NCI-H2107 (cell line): ENCODE data around the gene PSME1.
A peak's percentile ranks its signal among the peaks of the same experiment; 100 is the strongest.

ENCODE experiments used
- DNase-seq: peaks from one replicate; lab custom pipeline; 2025; lab: John Stamatoyannopoulos, UW

PSME1 gene

DNA sequence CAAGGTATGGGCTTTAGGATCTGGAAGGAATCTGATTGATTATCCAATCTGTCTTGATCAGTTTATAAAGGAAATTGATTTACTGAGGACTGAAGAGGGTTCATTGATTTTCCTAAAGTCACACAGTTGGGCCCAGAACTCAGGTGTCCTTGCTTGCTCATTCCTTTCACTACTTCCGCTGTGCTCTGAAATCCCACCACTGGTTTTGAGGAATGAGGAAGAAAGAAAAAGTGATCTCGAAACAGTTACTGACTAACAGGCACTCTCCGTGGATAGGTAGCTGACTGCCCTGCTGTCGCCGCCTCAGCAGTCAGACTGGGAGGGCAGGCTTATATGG is 5.6 kb upstream of the PSME1 start, which contains the start of gene FITM1:
Gene FITM1, plus strand, starts transcription at position 280 of the 337 bp plus-strand sequence. CDS start 905 bp downstream, outside the sequence.
- DNase-seq: no peak

DNA sequence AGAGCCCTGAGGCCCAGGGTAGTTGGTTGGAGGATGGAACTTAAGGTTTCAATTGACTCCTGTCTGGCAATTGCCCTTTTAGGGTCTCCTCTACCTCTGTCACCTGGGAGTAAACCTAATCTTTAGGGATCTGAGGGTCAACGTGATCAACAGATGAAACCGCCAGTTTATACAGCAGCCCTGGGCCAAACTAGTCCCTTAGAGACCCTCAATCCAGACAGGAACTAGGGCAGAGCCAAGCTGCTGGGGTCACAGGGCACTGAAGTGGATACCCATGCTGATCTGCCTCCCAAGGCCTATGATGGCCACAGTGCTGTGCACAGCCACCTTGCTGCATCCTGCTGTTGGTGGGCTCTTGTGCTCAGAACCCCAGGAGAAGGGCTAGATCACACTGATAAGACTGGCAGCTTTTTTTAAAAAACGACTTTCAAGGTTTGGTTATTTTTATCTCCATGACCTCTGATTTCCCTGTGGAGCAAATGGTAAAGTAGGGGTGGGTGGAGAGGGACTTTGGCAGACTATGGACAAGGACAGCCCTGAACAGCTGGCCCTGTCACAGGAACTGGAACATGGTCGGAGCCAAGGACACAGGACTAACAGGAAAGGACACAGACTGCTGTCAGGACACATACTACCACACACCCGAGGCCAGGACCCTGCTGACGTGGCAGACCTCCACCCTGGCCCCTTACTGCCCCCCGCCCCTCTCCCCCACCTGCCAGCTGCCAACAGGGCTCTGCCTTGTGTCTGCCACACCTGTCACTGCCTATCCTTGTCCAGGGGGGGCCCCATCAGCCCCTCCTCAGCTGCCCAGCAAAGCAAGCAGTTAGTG is 5.1 kb upstream of the PSME1 start:
- DNase-seq: no peak

DNA sequence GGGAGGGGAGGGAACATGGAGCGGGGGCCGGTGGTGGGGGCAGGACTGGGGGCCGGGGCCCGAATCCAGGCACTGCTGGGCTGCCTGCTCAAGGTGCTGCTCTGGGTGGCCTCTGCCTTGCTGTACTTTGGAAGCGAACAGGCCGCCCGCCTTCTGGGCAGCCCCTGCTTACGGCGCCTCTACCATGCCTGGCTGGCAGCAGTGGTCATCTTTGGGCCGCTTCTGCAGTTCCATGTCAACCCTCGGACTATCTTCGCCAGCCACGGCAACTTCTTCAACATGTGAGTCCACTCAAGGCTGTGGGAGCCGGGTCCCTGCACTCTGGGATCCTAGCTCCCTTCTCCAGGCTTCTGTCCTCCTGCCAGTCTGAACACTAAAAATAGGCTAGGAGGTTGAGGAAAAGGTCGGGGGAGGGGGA is 4.4 kb upstream of the PSME1 start:
- DNase-seq: no peak

DNA sequence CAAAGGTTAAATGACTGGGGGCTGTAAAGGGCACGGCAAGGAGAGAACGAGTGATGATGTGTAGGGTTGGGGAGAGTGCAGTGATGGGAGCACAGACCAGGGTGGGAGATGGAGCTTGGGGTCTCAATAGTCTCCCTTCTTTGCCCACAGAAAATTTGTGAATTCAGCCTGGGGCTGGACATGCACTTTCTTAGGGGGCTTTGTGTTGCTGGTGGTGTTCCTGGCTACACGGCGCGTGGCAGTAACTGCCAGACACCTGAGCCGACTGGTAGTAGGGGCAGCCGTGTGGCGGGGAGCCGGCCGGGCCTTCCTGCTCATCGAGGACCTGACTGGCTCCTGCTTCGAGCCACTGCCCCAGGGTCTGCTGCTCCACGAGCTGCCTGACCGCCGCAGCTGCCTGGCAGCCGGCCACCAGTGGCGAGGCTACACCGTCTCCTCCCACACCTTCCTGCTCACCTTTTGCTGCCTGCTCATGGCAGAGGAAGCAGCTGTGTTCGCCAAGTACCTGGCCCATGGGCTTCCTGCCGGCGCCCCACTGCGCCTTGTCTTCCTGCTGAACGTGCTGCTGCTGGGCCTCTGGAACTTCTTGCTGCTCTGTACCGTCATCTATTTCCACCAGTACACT is 3.8 kb upstream of the PSME1 start:
- DNase-seq: peak; percentile 68

DNA sequence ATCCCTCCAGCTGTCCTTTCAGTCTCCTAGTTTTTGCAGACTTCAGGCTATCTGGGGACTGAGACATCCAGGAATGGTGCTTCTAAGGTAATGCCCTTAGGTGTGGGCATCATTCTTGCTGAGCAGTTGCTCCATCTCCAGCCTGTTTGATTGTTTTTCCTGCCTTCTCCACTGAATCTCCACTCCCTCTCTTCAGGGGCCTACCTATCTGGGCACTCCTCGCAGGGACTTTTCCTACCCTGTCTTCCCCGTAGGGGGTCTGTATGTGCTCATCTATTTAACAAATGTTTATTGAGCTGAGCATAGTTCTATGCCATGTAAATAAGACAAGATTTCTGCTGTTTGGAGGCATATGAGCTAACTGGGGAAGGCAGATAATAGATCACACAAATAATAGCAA is 3.0 kb upstream of the PSME1 start:
- DNase-seq: no peak

DNA sequence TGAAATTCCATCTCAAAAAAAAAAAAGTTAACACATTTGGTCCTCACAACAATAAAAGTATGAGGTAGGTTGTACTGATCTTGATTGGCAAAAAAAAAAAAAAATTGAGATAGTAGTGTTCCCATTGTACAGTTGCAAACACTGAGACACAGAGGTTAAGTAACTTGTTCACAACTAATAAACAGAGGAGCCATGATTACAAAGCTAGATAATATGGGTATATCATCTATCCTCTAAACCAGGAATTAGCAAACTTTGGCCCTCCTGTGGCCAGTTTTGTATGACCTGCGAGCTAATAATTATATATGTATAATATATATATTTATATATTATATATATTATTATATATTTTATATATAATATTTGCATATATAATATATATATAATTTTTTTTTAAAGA is 2.3 kb upstream of the PSME1 start:
- no peak for DNase-seq

DNA sequence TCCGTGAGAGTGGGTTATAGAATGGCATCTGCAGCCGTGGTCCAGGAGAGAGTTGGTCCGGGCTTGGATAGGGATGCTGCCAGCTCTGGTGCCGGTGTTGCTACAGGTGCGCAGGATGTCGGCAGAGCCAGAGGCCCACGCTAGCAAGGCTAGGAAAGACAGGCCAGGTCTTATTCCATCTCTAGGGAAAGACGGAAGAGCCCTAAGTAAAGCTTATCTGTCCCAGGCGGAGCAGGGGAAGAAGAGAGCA is 485 bp upstream of the PSME1 start:
- no peak for DNase-seq

DNA sequence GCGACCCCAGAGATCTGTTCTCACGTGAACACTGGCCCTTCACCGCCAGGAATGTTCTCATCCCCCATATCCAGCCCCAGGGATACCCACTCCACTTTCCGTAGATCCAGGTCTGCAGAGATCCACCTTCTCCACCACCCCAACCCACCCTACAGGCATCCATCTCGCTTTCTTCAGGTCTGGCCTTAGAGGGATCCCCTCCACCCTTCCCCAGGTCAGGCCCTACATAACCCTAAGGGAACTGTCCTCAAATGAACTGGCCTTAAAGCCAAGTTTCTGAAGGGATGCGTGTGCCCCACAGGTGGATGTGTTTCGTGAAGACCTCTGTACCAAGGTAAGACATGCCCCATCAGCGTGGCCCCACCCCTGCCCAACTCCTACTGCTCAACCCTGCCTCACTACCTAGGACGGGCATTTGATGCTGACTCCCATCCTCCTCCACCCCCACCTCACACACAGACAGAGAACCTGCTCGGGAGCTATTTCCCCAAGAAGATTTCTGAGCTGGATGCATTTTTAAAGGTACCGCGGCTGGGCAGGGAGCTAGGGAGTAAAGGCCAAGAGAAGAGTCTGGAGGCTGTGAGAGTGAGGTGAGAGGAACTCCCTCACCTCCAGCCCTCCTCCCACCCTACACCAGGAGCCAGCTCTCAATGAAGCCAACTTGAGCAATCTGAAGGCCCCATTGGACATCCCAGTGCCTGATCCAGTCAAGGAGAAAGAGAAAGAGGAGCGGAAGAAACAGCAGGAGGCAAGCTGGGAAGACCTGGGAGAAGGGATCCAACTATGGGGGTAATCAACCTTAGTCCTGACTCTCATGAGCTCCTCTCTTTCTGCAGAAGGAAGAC is 912 bp downstream of the PSME1 start:
- no peak for DNase-seq

DNA sequence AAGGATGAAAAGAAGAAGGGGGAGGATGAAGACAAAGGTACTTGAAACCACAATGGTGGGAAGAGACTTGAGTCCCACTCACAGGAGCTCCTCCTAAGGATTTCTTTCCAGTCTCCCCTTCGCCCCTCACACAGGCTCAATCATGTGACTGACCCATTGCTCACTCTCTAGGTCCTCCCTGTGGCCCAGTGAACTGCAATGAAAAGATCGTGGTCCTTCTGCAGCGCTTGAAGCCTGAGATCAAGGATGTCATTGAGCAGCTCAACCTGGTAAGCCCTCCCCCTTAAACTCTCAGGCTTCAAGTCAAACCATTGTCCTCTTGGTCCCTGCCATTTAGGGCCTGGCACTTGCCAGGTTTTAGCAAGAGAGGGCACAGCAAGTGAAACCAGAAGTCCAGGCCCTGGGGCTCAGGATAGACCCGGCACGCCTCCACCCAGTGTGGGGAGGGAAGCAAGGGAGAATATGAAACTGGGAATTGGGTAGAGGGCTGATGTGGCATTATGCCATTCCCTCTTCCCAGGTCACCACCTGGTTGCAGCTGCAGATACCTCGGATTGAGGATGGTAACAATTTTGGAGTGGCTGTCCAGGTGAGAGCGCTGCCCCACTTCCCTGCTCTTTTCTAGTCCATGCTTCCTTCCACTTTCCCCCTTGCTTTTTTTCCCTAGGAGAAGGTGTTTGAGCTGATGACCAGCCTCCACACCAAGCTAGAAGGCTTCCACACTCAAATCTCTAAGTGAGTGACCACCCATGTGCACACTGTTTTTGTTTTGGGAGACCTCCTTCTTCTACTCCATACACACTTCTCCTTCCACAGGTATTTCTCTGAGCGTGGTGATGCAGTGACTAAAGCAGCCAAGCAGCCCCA is 1.8 kb downstream of the PSME1 start:
- no peak for DNase-seq

DNA sequence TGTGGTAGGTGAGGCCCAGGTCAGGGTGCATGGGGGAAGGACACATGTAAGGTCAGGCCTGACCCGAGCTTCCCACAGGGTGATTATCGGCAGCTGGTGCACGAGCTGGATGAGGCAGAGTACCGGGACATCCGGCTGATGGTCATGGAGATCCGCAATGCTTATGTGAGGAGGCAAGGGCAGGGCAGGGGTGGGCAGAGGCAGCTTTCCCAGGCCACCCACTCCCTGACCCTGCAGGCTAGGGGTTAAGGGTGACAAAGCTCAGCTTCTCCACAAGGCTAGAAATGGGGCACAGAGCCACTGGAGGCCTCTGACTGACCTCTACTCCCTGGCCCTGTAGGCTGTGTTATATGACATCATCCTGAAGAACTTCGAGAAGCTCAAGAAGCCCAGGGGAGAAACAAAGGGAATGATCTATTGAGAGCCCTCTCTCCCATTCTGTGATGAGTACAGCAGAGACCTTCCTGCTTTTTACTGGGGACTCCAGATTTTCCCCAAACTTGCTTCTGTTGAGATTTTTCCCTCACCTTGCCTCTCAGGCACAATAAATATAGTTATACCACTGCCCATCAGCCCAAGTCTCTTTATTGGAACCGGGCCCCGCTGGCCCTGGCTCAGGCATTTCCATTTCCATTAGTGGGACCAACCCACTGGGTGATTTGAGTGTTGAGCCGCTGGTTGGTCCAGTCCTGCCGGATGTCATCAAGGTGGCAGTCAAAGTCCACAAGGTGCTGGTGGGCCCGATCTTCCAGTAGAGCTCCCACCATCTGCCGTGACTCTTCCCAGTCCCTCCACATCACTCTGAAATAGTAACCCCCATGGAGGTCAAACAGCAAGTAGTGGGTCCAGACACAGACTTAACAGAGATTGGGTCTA is 2.6 kb downstream of the PSME1 start:
- DNase-seq: no peak

DNA sequence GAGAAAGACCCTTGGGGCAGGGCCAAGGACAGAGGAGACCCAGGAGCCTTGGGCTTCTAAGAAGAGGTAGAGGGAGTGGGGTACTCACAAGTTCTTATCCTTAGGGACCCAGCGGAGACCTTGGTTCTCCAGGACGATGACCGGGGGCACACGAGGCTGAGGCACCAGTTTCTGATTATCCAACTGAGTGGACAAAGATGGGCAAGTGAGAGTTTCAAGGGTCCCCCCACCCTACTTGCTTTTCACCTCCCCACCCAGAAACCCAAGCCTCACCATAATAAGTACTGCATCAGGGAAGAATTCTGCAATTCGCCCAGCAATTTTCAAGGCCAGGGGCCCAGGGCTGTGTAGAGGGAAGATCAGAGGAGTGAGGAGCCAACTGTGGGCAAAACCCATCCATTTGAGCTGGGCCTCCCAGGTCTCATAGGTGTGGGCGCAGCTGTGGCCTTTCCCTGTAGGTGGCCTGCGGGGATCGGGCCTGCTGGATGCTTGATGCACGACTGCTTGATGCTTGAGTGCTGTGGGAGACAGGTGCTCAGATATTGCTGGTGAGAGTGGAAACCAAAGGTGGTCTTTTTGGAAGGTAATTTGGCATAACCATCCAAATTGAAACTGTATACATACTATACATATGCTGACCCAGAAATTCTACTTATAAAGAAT is 3.4 kb downstream of the PSME1 start:
- peak; percentile 16 for DNase-seq

DNA sequence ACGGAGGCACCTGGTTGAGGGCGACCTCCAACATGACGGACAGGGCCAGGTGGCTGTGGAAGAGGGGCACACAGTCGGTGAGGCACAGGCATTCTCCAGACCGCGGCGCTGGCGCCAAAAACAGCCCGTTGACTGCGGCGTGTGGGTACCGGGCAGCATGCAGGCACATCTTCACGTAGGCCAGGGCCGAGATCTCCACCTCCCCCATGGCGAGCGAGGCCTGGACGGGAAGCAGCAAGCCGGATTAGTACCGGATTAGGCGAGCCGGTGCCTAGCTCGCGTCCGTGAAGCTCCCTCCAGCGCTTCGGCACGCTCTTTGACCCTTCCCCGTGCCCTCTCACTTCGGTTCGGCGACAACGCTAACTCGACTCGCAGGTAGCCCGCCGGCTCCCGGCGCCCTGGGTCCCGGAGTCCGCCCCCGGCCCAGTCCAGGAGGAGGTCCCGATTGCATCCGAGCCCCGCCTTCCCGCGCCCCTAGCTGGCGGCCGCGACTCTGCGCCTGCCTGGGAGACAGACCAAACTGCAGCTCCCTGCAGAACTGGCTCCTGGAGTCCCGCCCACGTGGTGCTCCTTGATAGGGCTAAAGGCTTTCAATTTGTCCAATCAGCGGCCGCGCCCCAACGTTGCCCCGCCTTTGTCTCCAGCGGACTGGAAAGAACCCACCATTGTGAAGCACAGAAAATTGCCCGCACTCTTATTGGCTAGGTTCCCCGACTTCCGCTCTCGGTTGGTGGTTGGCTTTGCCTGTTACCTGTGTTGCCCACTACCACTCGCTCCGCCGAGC is 5.3 kb downstream of the PSME1 start, which contains the start of gene EMC9:
Gene EMC9, minus strand, starts transcription at position 495 of the 784 bp plus-strand sequence. Its CDS starts 287 bp downstream, at position 208.
- peak; percentile 100 for DNase-seq

DNA sequence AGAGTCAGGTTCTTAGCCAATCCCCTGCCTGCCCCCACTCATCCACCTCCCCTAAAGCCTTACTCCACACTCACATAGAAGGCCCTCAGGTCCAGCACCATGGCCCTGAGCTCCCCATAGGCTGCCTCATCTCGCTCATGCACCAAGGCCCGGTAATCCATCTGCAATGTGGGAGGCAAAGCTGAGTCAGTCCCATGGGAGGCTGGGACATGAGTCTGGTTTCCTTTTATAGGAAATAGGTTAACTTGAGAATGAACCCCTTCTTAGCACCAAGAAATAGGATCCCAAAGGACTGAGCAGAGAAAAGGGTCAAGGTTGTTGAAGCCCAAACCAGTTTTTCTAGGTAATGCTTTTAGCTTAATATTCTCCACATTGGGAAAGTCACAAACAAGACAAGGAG is 7.5 kb downstream of the PSME1 start:
- DNase-seq: no peak

DNA sequence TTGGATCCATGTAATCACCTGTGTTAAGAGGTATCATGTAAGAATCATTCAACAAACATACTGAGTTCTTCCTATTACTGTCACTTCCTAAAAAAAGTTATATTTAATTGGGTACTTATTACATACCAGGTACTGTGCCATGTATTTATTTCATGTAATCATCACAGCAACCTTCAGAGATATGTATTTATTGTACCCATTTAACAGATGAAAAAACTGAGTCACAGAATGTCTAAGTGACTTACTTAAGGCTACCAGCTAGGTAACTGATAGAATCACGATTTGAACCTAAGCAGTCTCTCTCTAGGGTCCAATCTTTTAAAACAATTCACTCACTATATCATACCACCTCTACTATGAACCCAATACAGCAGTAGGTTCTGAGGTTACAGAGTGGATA is 8.5 kb downstream of the PSME1 start:
- no peak for DNase-seq

DNA sequence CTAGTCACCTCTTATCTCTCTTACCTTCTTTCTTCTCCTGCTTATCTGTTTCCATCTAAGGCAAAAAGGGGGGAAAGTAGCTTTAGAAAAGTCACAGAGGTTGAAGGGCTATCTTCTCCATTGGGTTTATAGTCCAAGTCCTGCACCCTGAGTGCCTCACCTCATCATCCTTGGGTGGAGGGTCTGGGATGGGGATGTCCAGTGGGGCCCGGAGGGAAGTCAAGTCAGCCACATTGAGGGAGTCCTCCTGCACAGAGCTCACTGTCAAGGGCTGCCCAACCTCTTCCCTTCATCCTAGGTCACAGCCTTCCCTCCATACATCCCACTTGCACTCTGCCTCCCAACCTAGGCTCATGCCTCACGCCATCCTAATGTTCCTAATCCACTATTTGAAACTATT is 9.2 kb downstream of the PSME1 start:
- DNase-seq: no peak

DNA sequence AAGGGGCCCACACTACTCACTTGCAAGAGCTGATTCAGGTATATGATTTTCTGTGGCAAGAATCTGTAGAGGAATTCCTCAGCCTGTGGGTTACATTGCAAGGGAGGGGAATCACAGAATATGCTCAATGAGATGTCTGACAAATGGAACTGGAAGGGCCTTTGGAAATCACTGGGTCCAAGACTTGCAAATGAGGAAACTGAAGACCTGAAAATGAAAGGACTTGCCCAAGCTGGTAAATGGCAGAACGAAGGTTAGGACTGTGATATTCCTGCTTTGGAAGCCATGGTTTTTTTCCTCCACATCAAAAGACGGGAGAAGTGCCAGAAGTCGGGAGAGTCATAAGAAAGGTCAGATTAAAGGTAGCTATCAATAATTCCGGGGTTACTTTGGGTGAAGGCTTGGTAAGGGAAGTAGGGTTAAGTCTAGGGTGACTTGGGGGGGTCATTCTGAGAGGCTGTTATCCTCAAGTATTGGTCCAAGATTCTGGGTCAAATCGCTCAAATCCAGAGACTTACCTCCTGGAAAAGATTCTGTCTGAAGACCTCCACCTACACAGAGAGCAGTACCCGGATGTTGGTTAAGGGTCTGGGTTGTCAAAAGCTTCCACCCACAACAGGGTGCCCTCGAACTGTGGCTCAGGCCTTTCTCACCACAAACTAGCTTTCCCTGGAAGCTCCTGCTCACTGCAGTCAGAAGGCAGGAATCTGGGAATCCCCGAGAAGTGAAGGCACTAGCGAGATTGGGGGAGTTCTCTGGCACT is 9.9 kb downstream of the PSME1 start:
- DNase-seq: no peak

DNA sequence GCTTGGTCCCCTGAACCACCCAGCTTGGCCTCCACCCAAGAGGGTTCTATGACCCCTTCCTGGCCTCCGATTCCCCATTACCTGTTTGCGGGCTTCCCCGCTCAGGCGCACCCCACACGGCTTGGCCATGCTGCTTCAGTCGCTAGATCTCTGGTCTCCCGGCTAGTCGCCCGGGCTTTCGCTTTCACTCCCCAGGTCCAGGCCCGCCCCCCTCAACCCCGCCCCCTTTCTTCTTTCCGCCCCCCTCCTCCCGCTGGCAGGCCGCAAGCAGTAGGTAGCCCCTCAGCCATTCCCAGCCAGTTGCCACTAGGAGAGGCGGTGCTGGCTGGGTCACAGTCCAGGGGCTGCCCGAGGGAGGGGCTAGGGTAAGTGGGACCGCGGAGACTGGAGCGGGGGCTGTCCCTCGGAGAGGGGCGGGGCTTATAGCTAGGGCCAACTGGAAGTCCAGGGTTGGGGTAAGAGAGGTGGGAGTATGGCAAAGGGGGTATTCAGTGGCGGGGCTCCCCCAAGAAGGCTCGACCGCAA is 10.5 kb downstream of the PSME1 start, which contains the start of gene PSME2:
Gene PSME2, minus strand, starts transcription at position 158 of the 525 bp plus-strand sequence. Its CDS starts 29 bp downstream, at position 129.
- peak; percentile 97 for DNase-seq

DNA sequence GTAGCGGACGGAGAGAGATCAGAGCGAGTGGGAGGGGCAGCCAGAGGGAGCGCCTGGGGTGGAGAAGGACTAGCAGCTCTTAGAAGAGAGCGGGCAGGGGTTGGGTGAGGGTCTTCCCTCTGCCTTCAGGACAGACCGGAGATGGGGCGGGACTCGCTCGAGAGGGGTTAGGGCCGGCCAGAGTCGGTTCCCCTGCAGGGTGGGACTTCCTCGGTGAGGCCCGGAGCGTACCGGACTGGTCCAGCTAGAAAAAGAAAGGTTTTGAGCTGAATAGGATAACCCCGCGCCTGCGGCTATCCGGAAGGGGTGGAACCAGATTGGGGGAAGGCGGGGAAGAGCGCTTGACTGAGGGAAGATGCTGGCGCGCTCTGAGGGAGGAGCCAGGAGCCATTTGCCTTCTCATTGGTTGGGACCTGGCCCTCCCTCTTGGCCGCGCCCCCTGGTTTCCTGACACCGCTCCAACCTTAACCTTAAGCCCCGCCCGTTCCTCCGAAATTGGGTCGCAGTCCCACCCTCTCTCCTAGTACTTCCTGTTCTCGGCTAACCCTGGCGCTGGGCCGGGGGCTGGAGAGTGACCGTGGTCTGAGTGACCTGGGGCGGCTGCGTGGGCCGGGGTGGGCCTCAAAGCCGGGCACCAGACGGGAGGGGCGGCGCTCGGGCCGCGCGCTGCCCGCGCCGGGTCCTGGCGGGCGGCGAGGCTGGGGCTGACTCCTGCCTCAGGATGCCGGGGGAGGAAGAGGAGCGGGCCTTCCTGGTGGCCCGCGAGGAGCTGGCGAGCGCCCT is 11.2 kb downstream of the PSME1 start, which contains the start of gene RNF31:
Gene RNF31, plus strand, starts transcription at position 521 of the 783 bp plus-strand sequence. Its CDS starts 201 bp downstream, at position 722.
- DNase-seq: peak; percentile 99
